Sigmoid colon (tissue), 7 donors: ENCODE measurements around the gene C1orf210. TPM values are rescaled to one million over a fixed set of nuclear protein-coding genes. Genes with fewer than 3 reads are reported as not detected.

ENCODE experiments used
- DNase-seq: peaks from one replicate; pipeline ENCODE4 v3.0.0-alpha.2; 2019
- H3K27ac ChIP-seq, 4 donors: fragments of 200-600 bp; sonication (generic); one replicate each; pipeline ENCODE4 v1.5.1; 2016 to 2019; ENCODE audit warnings: mild to moderate bottlenecking in 1 of 4
- H3K27me3 ChIP-seq, 3 donors: fragments of 200-600 bp; sonication (generic); one replicate each; pipeline ENCODE4 v1.5.1; 2019; ENCODE audit warnings: mild to moderate bottlenecking in 1 of 3
- H3K36me3 ChIP-seq, 4 donors: fragments of 200-600 bp; sonication (generic); one replicate each; pipeline ENCODE4 v1.5.1; 2016 to 2019
- H3K4me1 ChIP-seq, 4 donors: fragments of 200-600 bp; sonication (generic); one replicate each; pipeline ENCODE4 v1.5.1; 2017 to 2019
- H3K4me3 ChIP-seq, 4 donors: fragments of 200-600 bp; sonication (generic); one replicate each; pipeline ENCODE4 v1.5.1; 2017 to 2019; ENCODE audit warnings: mild to moderate bottlenecking in 2 of 4, moderate library complexity in 1 of 4
- H3K9me3 ChIP-seq, 4 donors: fragments of 200-600 bp in 3 of 4; sonication (generic) in 3 of 4; one replicate each; pipeline versions ENCODE4 v1.5.1 to v1.6.1; 2013 to 2019
- CTCF ChIP-seq, 4 experiments: fragments of 450-650 bp in 3 of 4; fragments of 200-600 bp in 1 of 4; IDR thresholded peaks; one replicate each; pipeline ENCODE4 v1.5.1; 2016 to 2019; ENCODE audit warnings: antibody characterized with exemption in 4 of 4, mild to moderate bottlenecking in 3 of 4, moderate library complexity in 2 of 4
- EP300 ChIP-seq, 4 donors: sonication (generic); formaldehyde crosslinking; IDR thresholded peaks; one replicate each; pipeline ENCODE4 v1.6.1; 2017; ENCODE audit warnings: antibody characterized with exemption in 4 of 4
- POLR2A ChIP-seq, 2 donors: fragments of 450-650 bp; IDR thresholded peaks; one replicate each; pipeline ENCODE4 v1.6.1; 2016; ENCODE audit warnings: antibody characterized with exemption in 2 of 2, mild to moderate bottlenecking in 2 of 2, moderate library complexity in 2 of 2
- POLR2AphosphoS5 ChIP-seq, 4 donors: sonication (generic); formaldehyde crosslinking; IDR thresholded peaks; one replicate each; pipeline ENCODE4 v1.6.1; 2017; ENCODE audit warnings: antibody characterized with exemption in 4 of 4
- WGBS, 2 donors: extraction: QIAGEN DNeasy Blood & Tissue Kit; methylation state at CpG; one replicate each; pipeline ENCODE4 v1.1.7; 2013; 5-methylcytosine and 5-hydroxymethylcytosine counted together
- intact Hi-C: fragments of 100-400 bp; cut with DNase I; formaldehyde crosslinking; loops from one replicate; pipeline ENCODE4 v1.15.1; 2023
- polyA plus RNA-seq, 3 donors: library from polyadenylated mRNA; stranded (reverse); fragments of 200-250 nt; gene quantifications; one replicate each; pipeline ENCODE4 v1.2.3, GENCODE V29; 2013
- total RNA-seq, 4 donors: library from RNA; depleted of rRNA; stranded (reverse); fragments of >200 nt; gene quantifications; one replicate each; pipeline ENCODE4 v1.1.0, GENCODE V29; 2016
- donor health status: healthy with polysubstance abuse.
- donor health status: Bipolar disorder and iron deficiency.
- donor health status: healthy.

C1orf210 gene
- total and polyA plus RNA-seq, 7 donors = 2.1 to 68.5 (median 54.4) TPM; not detected in 3

- no peak for DNase-seq
- Histone ChIP-seq H3K9me3 (no peaks in the 10 kb centered on the region), H3K36me3 (no peaks in the 10 kb centered on the region), H3K27me3 (no peaks in the 10 kb centered on the region), H3K27ac (no peak overlapping the region), H3K4me1 (peaks cover 0 to 6% (median 0%) of the 10 kb centered on the region in 4 donors), H3K4me3 (no peak overlapping the region)
- intact Hi-C loops = loop anchor here (5.0 kb wide), 1 partner anchor 112 kb away; no protein-coding TSS in a partner anchor
- WGBS, 2 donors = 28 to 71% methylated on average over 8 of the region's 8 CpGs
- TF ChIP-seq POLR2AphosphoS5 (IDR thresholded peaks at IDR 0.05) (no peak), POLR2A (IDR thresholded peaks at IDR 0.05) (no peak), EP300 (IDR thresholded peaks at IDR 0.05) (no peak), CTCF (IDR thresholded peaks at IDR 0.05) (no peak)
These were observed 50.3 kb downstream of the C1orf210 start for GRCh38 chr1:43235040-43235439.

DNA sequence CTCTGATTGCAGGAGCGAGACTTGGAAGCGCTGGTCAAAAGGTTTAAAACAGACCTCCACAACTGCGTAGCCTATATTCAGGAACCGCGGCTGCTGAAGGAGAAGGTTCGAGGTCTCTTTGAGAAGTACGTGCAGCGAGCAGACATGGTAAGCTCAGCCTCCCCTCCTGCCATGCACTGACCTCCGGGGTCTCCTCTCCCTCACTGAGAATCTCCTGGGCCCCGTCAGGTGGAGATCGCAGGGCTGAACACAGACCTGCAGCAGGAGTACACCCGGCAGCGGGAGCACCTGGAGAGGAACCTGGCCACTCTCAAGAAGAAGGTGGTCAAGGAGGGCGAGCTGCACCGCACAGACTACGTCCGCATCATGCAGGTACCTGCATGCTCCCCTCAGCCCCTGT, 51.1 kb downstream of the C1orf210 start:
- intact Hi-C loops = no loop called here
- no peak for TF ChIP-seq EP300 (IDR thresholded peaks at IDR 0.05)
- TF ChIP-seq CTCF (IDR thresholded peaks at IDR 0.05) = no peak
- no peak for TF ChIP-seq POLR2AphosphoS5 (IDR thresholded peaks at IDR 0.05)
- TF ChIP-seq POLR2A (IDR thresholded peaks at IDR 0.05) = no peak
- no peaks in the 10 kb centered on the region for H3K9me3 ChIP-seq
- H3K36me3 ChIP-seq = no peaks in the 10 kb centered on the region
- H3K4me3 ChIP-seq = no peak overlapping the region
- 96 to 97% methylated on average over 17 of the region's 17 CpGs for WGBS, 2 donors
- H3K4me1 ChIP-seq = peaks cover 0 to 6% (median 0%) of the 10 kb centered on the region in 4 donors
- no peak for DNase-seq
- H3K27me3 ChIP-seq = no peaks in the 10 kb centered on the region
- no peak overlapping the region for H3K27ac ChIP-seq

DNA sequence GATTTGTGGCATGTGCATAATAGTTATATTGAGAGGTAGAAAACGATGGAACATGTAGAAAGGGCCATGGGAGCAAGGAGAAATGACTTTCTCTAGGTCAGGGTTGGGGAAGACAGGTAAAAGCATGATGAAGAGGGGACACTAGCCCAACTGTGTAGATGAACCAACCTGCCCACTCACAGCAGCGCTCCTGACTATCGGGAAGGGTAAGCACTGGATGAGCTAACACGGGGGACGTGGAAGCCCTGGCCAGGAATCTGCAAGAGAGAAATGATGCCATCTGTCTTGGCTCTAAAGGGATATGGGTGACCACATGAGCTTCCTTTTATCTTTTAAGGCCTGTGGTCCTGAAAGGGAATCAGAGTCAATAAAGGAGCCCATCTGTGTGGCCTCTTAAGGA, 51.8 kb downstream of the C1orf210 start:
- Histone ChIP-seq H3K27me3 (no peaks in the 10 kb centered on the region), H3K9me3 (no peaks in the 10 kb centered on the region), H3K36me3 (no peaks in the 10 kb centered on the region), H3K4me3 (no peak overlapping the region), H3K4me1 (peaks cover 0 to 6% (median 0%) of the 10 kb centered on the region in 4 donors), H3K27ac (no peak overlapping the region)
- intact Hi-C loops = no loop called here
- no peak for TF ChIP-seq EP300 (IDR thresholded peaks at IDR 0.05)
- no peak for TF ChIP-seq POLR2AphosphoS5 (IDR thresholded peaks at IDR 0.05)
- no peak for TF ChIP-seq CTCF (IDR thresholded peaks at IDR 0.05)
- no peak for TF ChIP-seq POLR2A (IDR thresholded peaks at IDR 0.05)
- no peak for DNase-seq
- 89 to 91% methylated on average over 5 of the region's 5 CpGs for WGBS, 2 donors

DNA sequence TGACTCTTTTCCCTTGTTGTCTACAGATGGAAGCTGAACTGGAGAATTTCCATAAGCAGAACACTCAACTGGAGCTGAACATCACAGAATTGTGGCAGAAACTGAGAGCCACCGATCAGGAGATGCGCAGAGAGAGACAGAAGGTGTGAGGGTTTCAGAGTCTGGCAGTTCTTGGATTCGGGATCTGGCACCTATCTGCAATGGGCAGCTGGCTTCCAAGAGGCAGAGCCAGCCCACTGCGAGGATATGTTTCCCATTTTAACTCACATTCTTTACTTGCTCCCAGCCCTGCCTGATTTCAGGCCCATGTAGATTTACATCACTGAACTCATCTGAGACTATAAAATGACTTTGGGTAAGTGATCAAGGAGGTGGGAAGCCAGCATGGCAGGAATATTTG, 52.9 kb downstream of the C1orf210 start:
- intact Hi-C loops = no loop called here
- WGBS, 2 donors = 96 to 97% methylated on average over 4 of the region's 4 CpGs
- no peaks in the 10 kb centered on the region for H3K9me3 ChIP-seq
- no peaks in the 10 kb centered on the region for H3K36me3 ChIP-seq
- no peak for TF ChIP-seq POLR2A (IDR thresholded peaks at IDR 0.05)
- no peak for TF ChIP-seq EP300 (IDR thresholded peaks at IDR 0.05)
- TF ChIP-seq POLR2AphosphoS5 (IDR thresholded peaks at IDR 0.05) = no peak
- TF ChIP-seq CTCF (IDR thresholded peaks at IDR 0.05) = no peak
- no peak overlapping the region for H3K27ac ChIP-seq
- no peaks in the 10 kb centered on the region for H3K4me1 ChIP-seq
- no peak overlapping the region for H3K4me3 ChIP-seq
- no peak for DNase-seq
- no peaks in the 10 kb centered on the region for H3K27me3 ChIP-seq

DNA sequence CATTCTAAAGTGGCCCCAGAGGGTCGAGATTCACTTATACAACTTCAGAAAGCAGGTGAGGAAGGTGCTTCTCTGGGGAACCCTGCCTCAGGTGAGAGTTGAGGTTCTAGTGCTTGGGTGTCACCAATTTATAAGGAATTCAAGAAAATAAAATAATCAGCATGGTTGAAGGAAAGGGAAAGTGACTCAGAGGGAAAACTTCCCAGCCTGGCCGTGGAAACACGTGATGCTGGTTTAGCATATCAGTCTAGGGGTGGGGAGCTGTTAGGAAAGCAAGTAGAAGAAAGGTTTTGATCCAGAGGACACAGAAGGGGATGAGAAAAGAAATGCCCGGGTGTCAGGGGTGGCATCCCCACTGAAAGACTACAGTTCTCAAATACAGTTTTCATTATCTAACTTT, 53.3 kb downstream of the C1orf210 start:
- intact Hi-C loops = no loop called here
- 67 to 70% methylated on average over 4 of the region's 4 CpGs for WGBS, 2 donors

More for the DNA sequence above, 53.3 kb downstream of the C1orf210 start:
- Histone ChIP-seq H3K4me1 (no peaks in the 10 kb centered on the region), H3K36me3 (no peaks in the 10 kb centered on the region), H3K27ac (no peak overlapping the region), H3K9me3 (no peaks in the 10 kb centered on the region), H3K27me3 (no peaks in the 10 kb centered on the region), H3K4me3 (no peak overlapping the region)
- TF ChIP-seq EP300 (IDR thresholded peaks at IDR 0.05) = no peak
- TF ChIP-seq CTCF (IDR thresholded peaks at IDR 0.05) = no peak
- no peak for TF ChIP-seq POLR2AphosphoS5 (IDR thresholded peaks at IDR 0.05)
- no peak for TF ChIP-seq POLR2A (IDR thresholded peaks at IDR 0.05)
- DNase-seq = no peak
